Measurements from ENCODE around the gene PARP1. TPM values are rescaled to one million over a fixed set of nuclear protein-coding genes. Genes with fewer than 3 reads are reported as not detected.

PARP1 gene
- total RNA-seq, 1 experiment from 2014 or later, result 256 TPM

- no peak for DNase-seq (ENCODE audit: low spot score)
These were observed 31.6 kb downstream of the PARP1 start for GRCh38 chr1:226376300-226376699.

DNA sequence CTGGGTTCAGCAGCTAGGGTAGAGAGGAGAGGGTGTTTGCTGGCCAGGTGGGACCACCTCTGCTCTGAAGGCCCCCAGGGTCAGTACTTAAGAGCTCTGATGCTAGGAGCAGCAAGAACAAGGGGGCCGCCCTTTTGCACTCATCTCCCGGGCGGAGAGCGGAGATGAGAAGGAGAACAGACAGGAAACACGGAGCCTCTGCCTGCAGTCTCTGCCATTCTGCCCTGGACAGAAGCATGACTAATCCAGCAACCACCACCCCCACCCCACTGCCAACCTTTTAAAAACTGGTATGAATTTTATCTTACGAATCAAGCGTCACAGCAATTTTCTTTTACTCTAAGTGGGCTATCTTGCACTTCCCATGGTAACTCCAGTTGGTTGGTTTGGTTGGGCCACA, 34.5 kb downstream of the PARP1 start:
- DNase-seq (ENCODE audit: low spot score), result no peak

DNA sequence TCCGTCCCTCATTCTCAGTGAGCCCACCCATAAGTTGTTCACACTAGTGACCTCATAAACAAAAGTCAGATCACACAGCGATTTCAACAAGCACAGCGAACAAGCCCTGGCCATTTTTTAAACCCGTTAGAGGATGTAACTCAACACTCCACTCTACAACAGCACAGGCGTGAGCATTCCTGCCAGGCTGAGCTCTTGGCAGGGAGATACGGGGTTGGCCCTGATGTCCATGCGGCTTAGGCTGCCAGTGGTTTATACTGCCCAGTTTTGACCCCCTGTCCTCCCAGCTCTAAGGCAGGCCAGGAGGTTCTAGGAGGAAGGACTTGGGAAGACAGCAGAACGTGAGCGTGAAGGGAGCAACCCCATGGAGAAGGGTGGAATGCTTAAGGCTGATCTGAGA, 35.0 kb downstream of the PARP1 start:
- no peak for DNase-seq (ENCODE audit: low spot score)

DNA sequence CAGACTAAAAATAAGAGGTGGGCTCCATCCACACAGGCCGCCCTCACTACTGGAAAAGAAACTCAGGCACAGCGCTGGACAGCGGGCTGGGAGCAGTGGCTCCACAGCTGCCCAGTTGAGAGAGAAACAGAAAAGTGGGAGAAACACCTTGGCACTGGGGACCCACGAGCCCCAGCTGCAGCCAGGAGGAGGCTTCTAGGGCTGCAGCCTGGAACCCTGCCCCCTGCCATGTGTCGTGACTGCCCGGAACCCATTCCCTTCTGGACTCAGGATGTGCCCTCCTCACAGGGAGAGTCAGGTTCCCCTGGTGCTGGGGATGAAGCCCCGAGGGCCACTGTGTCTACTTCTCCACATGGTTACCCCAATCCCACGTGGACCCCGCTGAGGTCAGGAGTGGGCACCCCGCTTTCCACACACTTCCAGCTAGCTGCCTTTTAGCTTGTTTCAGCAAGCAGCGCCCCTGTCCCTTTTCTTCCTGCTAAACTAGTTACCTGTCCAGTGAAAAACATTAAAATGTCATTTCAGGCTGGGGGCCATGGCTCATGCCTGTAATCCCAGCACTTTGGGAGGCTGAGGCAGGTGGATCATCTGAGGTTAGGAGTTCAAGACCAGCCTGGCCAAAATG, 35.9 kb downstream of the PARP1 start:
- DNase-seq (ENCODE audit: low spot score), result no peak

DNA sequence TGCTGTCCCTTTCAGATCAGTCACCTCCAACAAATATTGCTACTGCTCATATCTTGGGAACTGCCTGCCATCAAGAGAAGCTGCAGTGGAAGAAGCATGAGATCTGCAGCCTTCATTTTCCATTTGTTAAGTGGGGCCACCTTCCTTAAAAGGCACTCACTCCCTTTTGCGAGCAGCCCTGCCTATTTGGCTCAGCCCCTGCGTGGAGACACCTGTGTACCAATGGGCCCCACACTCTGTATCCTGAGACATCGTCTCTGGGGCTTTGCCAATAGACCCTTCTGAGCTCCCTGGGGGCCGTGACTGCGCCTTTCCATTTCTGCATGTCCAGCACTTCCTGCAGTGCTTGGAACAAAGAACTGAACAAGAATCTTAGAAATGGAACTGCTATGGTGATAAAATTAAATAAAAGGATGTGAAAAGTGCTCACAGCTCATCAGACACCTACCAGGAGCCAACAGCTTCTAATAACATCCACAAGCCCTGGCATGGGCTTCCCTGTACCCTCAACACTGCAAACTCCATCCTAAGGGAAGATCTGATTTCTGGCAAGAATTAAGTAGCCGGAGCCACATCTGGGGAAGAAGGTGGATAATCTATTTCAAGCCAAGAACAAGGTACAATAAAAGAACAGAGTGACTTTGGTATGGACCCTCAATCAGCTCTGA, 36.7 kb downstream of the PARP1 start:
- no peak for DNase-seq (ENCODE audit: low spot score)

- no peak for DNase-seq (ENCODE audit: low spot score)
These were observed 37.6 kb downstream of the PARP1 start for GRCh38 chr1:226370144-226370923.

- no peak for DNase-seq (ENCODE audit: low spot score)
These were observed 38.8 kb downstream of the PARP1 start for GRCh38 chr1:226369110-226369509.

- no peak for DNase-seq (ENCODE audit: low spot score)
These were observed 41.6 kb downstream of the PARP1 start for GRCh38 chr1:226366290-226366689.

DNA sequence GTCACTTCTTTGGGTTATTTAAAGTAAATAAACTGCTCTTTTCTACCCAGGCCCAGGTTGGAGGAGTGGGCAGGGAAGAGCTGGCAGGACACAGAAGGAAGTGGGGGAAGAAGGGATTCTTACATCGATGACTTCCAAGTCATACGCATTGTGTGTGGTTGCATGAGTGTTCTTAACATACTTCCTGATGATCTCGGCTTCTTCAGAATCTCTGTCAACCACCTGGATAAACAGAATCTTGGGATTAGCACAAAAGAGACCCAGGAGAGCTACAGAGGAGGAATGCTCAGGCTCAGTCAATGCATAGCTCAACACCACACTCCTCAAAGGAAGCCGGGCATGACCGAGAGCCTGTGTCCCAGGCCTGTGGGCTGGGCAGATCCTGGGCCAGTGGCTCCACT, 42.1 kb downstream of the PARP1 start:
- DNase-seq (ENCODE audit: low spot score), result no peak

DNA sequence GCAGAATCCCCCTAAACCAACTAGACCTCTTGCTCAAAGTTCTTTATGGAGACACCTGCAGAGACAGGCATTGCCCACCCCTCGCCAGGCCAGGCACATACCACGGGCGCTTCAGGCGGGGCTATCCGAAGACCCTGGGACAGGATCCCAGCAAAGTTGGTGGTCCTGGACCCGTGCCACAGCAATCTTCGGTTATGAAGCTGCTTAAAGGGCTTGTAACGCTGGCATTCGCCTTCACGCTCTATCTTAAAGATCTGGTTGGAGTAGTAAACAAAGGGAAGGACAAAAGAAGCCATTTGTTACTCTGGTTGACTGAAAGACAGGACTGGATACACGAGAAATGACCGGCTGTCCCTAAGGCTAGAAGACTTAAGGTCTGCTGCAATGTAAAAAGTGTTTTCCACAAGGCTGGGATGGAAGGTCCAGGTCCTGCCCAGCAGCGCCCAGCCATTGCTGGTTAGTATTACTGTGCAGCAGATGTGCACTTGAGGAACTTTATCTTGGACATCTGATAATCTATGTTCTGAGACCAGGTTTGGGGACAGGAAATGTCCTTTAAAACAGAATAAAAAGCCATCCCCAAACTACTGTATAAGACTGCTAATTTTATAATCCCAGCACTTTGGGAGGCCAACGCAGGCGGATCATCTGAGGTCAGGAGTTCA, 42.9 kb downstream of the PARP1 start:
- DNase-seq (ENCODE audit: low spot score), result no peak

DNA sequence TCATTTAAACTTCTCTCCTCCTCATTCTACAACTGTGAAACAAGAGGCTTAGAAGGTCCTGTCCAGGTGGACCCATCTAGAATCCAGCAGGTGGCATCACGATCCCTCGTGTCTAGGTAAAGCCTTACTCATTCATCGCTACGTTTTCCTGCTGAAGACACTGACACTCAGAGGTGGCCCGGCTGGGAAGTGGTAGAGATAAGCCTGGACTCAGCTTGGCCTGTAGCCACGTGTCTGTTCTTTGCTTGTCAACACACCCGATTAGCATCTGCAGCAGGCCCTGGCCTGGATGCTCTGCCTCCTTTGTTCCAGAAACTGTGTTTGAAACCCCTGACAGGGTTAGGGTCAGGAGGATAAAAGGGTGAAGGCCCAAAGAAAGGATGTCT, 43.4 kb downstream of the PARP1 start:
- no peak for DNase-seq (ENCODE audit: low spot score)

- DNase-seq (ENCODE audit: low spot score), result no peak
These were observed 43.9 kb downstream of the PARP1 start for GRCh38 chr1:226363801-226364513.

- no peak for DNase-seq (ENCODE audit: low spot score)
These were observed 44.9 kb downstream of the PARP1 start for GRCh38 chr1:226362891-226363447.

- DNase-seq (ENCODE audit: low spot score), result no peak
These were observed 45.5 kb downstream of the PARP1 start for GRCh38 chr1:226362361-226362760.

GRCh38 chr1:226360106-226360746, 47.7 kb downstream of the PARP1 start:
- no peak for DNase-seq (ENCODE audit: low spot score)

- DNase-seq (ENCODE audit: low spot score), result no peak
These were observed 50.5 kb downstream of the PARP1 start for GRCh38 chr1:226357416-226357815.

DNA sequence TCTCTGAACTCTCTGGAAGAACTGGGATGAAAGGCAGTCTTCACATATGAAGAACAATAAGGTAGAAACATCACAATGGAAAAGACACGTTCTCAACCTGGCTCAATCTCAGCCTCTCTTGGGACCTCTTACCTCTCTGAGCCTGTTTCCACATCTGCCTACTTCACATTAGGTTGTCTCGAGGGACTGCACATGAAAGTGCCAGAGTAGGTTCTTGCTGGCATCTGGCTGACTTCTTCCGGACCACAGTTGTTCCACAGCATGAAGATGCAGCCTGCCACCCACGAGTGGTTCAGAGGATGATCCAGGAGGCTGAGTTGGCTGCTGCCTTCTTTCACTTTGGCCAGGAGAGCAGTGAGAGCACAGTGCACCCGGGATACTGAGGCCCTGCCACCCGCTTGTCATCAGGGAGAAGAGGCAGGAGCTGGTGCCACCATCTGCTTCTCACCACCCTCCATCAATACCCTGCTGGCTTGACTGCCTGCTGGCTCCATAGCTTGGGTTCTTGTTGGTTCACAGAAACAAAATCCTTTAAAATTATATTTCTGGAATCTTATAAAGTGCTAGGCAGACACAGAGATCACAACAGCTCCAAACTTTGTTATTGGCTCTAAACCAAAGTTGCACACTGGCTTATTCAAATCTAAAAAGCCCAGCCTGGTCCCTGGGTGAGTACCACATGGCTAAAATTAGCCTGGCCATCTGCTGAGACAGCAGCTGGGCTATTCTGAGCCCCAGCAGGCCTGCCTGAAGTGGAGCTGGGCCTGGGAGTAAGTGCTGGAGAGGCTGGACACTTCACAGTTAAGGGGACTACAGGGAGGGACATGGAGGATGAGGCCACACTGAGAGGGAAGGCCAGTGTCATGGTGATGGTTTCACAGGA, 52.0 kb downstream of the PARP1 start:
- DNase-seq (ENCODE audit: low spot score), result no peak

- no peak for DNase-seq (ENCODE audit: low spot score)
These were observed 52.9 kb downstream of the PARP1 start for GRCh38 chr1:226355016-226355415.

GRCh38 chr1:226353698-226354525, 54.0 kb downstream of the PARP1 start:
- DNase-seq (ENCODE audit: low spot score), result no peak

Data from H4 (cell line).